AG04450 (cell line): ENCODE measurements around the gene SOBP. TPM values are rescaled to one million over a fixed set of nuclear protein-coding genes. Genes with fewer than 3 reads are reported as not detected.

ENCODE experiments used
- CTCF ChIA-PET: fragments of 300-600, 350-600 bp; formaldehyde crosslinking; extraction: SDS; loops from one replicate; lab custom pipeline; 2022; ENCODE audit warnings: antibody characterized with exemption, inconsistent platforms; lab: Charles Lee
- POLR2A ChIA-PET: fragments of 350-600 bp; formaldehyde crosslinking; extraction: SDS; loops from one replicate; lab custom pipeline; 2021; ENCODE audit warnings: antibody characterized with exemption, inconsistent platforms; lab: Yijun Ruan, JAX
- DNase-seq: peaks from one replicate; pipeline ENCODE4 v3.0.0-alpha.2; 2011; ENCODE audit warnings: low read depth, low spot score
- H3K27ac ChIP-seq: one replicate; pipeline ENCODE4 v1.5.1; 2012; ENCODE audit warnings: low read depth, low read length, control low read depth
- H3K27me3 ChIP-seq: one replicate; pipeline ENCODE4 v1.6.0; 2012; ENCODE audit warnings: low read length; ENCODE audit not compliant: control insufficient read depth, insufficient read depth
- H3K4me3 ChIP-seq: 2 replicates; pipeline ENCODE4 v1.5.1; 2011; ENCODE audit warnings: mild to moderate bottlenecking, low read depth, low read length, control low read depth
- H3K9me3 ChIP-seq: 2 replicates; pipeline ENCODE4 v1.5.1; 2012; ENCODE audit warnings: low read length; ENCODE audit not compliant: control insufficient read depth, insufficient read depth
- CTCF ChIP-seq: IDR thresholded peaks from 2 replicates; pipeline ENCODE4 v1.5.1; 2011; ENCODE audit warnings: low read depth, low read length, control low read depth, inconsistent platforms
- polyA plus RNA-seq: library from polyadenylated mRNA; depleted of rRNA; stranded (reverse); fragments of >200 nt; gene quantifications from 2 replicates; pipeline ENCODE4 v1.2.3, GENCODE V29; 2011

The SOBP gene
- polyA plus RNA-seq, 1 experiment = 0.76 TPM

GRCh38 chr6:107662333-107662732, 172.4 kb downstream of the SOBP start:
- H3K9me3 ChIP-seq = no peaks in the 10 kb centered on the region; the same call in 1 of the 2 replicates
- ChIA-PET CTCF (no interaction called here), POLR2A (no interaction called here)
- H3K4me3 ChIP-seq = no peak overlapping the region
- DNase-seq = no peak
- H3K27ac ChIP-seq = no peak overlapping the region
- no peak for TF ChIP-seq CTCF
- H3K27me3 ChIP-seq = peaks cover 2% of the 10 kb centered on the region

- no peak for TF ChIP-seq CTCF
- Histone ChIP-seq H3K27me3 (peaks cover 2% of the 10 kb centered on the region), H3K27ac (no peak overlapping the region), H3K9me3 (no peaks in the 10 kb centered on the region; the same call in 1 of the 2 replicates), H3K4me3 (no peak overlapping the region)
- DNase-seq = no peak
- ChIA-PET POLR2A (no interaction called here), CTCF (interaction anchor here (1.6 kb wide), 1 partner anchor 13 kb away, joined by 6 read pairs; no protein-coding TSS in a partner anchor)
Observed at GRCh38 chr6:107663308-107663707, 173.4 kb downstream of the SOBP start.

- ChIA-PET POLR2A (no interaction called here), CTCF (interaction anchor here (1.3 to 3.1 kb wide), 4 partner anchors 9 to 347 kb away, joined by 5 to 13 read pairs (median 7); no protein-coding TSS in a partner anchor)
- Histone ChIP-seq H3K27me3 (peaks cover 2% of the 10 kb centered on the region), H3K27ac (peak overlapping the region; percentile 77), H3K4me3 (no peak overlapping the region), H3K9me3 (no peaks in the 10 kb centered on the region)
- no peak for TF ChIP-seq CTCF
- no peak for DNase-seq
Observed at GRCh38 chr6:107665382-107665781, 175.5 kb downstream of the SOBP start.

- TF ChIP-seq CTCF = no peak
- CTCF ChIA-PET = interaction anchor here (0.7 to 3.1 kb wide), 6 partner anchors 8 to 348 kb away, joined by 5 to 13 read pairs (median 6); no protein-coding TSS in a partner anchor
- Histone ChIP-seq H3K4me3 (no peak overlapping the region), H3K27ac (peak overlapping the region; percentile 77), H3K9me3 (no peaks in the 10 kb centered on the region), H3K27me3 (peaks cover 2% of the 10 kb centered on the region)
- POLR2A ChIA-PET = no interaction called here
- no peak for DNase-seq
Observed at GRCh38 chr6:107666084-107666980, 176.4 kb downstream of the SOBP start.

- no peak for TF ChIP-seq CTCF
- peaks cover 2% of the 10 kb centered on the region for H3K27me3 ChIP-seq
- H3K4me3 ChIP-seq = no peak overlapping the region
- H3K27ac ChIP-seq = peak overlapping the region; percentile 77
- no peaks in the 10 kb centered on the region for H3K9me3 ChIP-seq
- ChIA-PET POLR2A (no interaction called here), CTCF (interaction anchor here (1.1 kb wide), 1 partner anchor 14 kb away, joined by 6 read pairs; no protein-coding TSS in a partner anchor)
- no peak for DNase-seq
Observed at GRCh38 chr6:107666981-107667601, 177.2 kb downstream of the SOBP start.
